Activated CD8-positive, alpha-beta T cell treated with anti-CD3 and anti-CD28 coated beads, Interleukin-2, amount 10 ng/mL, durations not matched to agents 7 days and 5 days (primary cell): ENCODE data around the gene PLXNB1. TPM values are rescaled to one million over a fixed set of nuclear protein-coding genes. Genes with fewer than 3 reads are reported as not detected.
A peak's percentile ranks its signal among the peaks of the same experiment; 100 is the strongest.

Experiments used
- ATAC-seq: fragments of 150-1000 bp; cut with Tn5 transposase; one replicate; pipeline ENCODE4 v1.10.0; 2021; ENCODE audit warnings: moderate library complexity
- CTCF ChIA-PET: fragments of 350-600 bp; sonication (Branson Sonifier 250); formaldehyde crosslinking; loops from one replicate; lab custom pipeline; 2021; ENCODE audit warnings: antibody characterized with exemption; lab: Charles Lee
- POLR2A ChIA-PET: fragments of 350-600 bp; sonication (Branson Sonifier 250); formaldehyde crosslinking; loops from one replicate; lab custom pipeline; 2021; ENCODE audit warnings: antibody characterized with exemption; lab: Charles Lee
- DNase-seq: peaks from one replicate; pipeline ENCODE4 v3.0.0-alpha.2; 2020
- H3K27ac Mint-ChIP-seq: one replicate; pipeline ENCODE4 v1.8.0; 2021; ENCODE audit warnings: mild to moderate bottlenecking, mixed read lengths
- H3K27me3 Mint-ChIP-seq: one replicate; pipeline ENCODE4 v1.8.0; 2021; ENCODE audit warnings: low read depth, mixed read lengths
- H3K36me3 Mint-ChIP-seq: one replicate; pipeline ENCODE4 v1.8.0; 2021; ENCODE audit warnings: low read depth, mixed read lengths
- H3K4me1 Mint-ChIP-seq: one replicate; pipeline ENCODE4 v1.8.0; 2021; ENCODE audit warnings: low read depth, mixed read lengths
- H3K4me3 Mint-ChIP-seq: one replicate; pipeline ENCODE4 v1.8.0; 2021; ENCODE audit warnings: mild to moderate bottlenecking, mixed read lengths
- H3K9me3 Mint-ChIP-seq: one replicate; pipeline ENCODE4 v1.8.0; 2022; ENCODE audit warnings: mixed read lengths; ENCODE audit not compliant: insufficient read depth
- total RNA-seq, 2 experiments: library from RNA; stranded (reverse); gene quantifications; one replicate each; pipeline ENCODE4 v1.2.3, GENCODE V29; 2021

PLXNB1 gene
- total RNA-seq, 2 experiments from 2014 or later: 0.76 to 1.7 TPM

DNA sequence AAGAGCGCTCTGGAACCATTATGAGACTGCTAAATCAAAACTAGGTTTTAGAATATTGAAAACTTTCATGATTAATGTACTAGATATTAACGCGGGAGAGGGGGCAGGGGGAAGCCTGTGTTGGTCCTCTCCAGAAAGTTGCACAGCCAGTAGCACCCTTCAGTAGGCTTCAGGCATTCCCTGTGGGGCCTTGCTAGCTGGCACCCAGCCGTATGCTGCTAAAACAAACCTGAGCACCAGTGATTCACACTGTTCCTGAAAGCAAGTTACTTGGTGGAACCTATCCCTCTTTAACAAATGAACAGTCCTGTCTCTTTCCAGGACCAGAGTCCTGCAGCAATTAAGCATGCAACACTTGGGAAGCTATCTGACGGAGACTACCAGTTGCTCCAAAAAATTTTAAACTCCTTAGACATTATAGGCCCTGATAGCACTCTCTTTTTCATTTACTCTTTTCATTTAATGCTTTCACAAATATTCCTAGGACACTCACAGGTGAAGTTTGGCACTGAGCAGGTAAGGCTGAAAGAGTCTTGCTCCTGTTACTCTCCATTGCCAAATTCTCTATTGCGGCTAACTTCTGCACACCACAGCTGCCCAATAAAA lies 15.5 kb upstream of the PLXNB1 start:
- peaks cover 47% of the 10 kb centered on the region for H3K36me3 Mint-ChIP-seq
- peaks cover 48% of the 10 kb centered on the region for H3K4me1 Mint-ChIP-seq
- H3K27ac Mint-ChIP-seq: peak overlapping the region; percentile 85
- POLR2A ChIA-PET: interaction anchor here (1.1 to 5.0 kb wide), 5 partner anchors 9 to 28 kb away, joined by 3 to 31 read pairs (median 6); a partner anchor contains a TSS
- no peak for DNase-seq
- H3K27me3 Mint-ChIP-seq: no peaks in the 10 kb centered on the region
- peak overlapping the region; percentile 84 for H3K4me3 Mint-ChIP-seq
- ATAC-seq: no peak
- H3K9me3 Mint-ChIP-seq: no peaks in the 10 kb centered on the region
- CTCF ChIA-PET: interaction anchor here (0.8 to 21.8 kb wide), 7 partner anchors 9 to 172 kb away, joined by 3 to 208 read pairs (median 10); partner anchors contain the start of gene PFKFB4

DNA sequence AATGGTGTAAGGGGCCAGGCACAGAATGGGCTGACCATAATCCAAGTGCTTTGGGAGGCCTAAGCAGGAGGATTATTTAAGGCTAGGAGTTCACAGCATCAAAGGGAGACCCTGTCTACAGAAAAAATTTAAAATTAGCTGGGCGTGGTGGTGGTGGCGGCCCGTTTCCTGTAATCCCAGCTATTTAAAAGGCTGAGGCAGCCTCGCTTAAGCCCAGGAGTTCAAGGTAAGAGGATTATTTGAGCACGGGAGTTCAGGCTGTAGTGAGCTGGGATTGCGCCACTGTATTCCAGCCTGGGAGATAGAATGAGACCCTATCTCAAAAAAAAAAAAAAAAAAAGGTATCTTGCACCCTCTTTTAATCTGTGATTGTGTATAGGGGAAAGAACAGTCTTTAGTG lies 12.1 kb upstream of the PLXNB1 start:
- no peaks in the 10 kb centered on the region for H3K9me3 Mint-ChIP-seq
- H3K4me1 Mint-ChIP-seq: peaks cover 43% of the 10 kb centered on the region
- no peaks in the 10 kb centered on the region for H3K27me3 Mint-ChIP-seq
- H3K4me3 Mint-ChIP-seq: peak overlapping the region; percentile 97
- DNase-seq (no peak), ATAC-seq (no peak)
- H3K27ac Mint-ChIP-seq: peak overlapping the region; percentile 69
- H3K36me3 Mint-ChIP-seq: peaks cover 40% of the 10 kb centered on the region
- CTCF ChIA-PET: interaction anchor here (0.8 to 3.6 kb wide), 5 partner anchors 9 to 116 kb away, joined by 4 to 19 read pairs (median 10); no protein-coding TSS in a partner anchor
- POLR2A ChIA-PET: interaction anchor here (0.6 to 1.2 kb wide), 5 partner anchors 25 to 201 kb away, joined by 3 to 6 read pairs (median 3); partner anchors contain the start of genes PFKFB4 and ZNF589

DNA sequence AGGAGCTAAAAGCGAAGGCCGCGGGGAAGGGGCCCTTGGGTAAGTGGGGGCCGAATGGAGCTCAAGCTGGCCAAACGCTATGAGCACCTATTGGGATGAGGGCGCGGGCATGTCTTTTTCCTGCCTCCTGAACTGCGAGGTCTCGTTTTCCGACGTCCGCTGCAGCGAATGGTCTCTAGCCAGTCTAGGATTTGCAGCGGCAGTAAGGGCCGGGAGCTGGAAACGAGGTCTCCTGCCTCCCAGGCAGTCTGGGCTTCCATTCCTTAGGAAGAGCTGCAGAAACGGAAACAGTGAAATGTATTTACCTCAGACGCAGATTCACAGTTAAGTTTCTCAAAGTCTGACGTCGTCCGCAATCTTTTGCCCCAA lies 10.7 kb upstream of the PLXNB1 start:
- no peaks in the 10 kb centered on the region for H3K27me3 Mint-ChIP-seq
- ATAC-seq: peak; percentile 3

DNA sequence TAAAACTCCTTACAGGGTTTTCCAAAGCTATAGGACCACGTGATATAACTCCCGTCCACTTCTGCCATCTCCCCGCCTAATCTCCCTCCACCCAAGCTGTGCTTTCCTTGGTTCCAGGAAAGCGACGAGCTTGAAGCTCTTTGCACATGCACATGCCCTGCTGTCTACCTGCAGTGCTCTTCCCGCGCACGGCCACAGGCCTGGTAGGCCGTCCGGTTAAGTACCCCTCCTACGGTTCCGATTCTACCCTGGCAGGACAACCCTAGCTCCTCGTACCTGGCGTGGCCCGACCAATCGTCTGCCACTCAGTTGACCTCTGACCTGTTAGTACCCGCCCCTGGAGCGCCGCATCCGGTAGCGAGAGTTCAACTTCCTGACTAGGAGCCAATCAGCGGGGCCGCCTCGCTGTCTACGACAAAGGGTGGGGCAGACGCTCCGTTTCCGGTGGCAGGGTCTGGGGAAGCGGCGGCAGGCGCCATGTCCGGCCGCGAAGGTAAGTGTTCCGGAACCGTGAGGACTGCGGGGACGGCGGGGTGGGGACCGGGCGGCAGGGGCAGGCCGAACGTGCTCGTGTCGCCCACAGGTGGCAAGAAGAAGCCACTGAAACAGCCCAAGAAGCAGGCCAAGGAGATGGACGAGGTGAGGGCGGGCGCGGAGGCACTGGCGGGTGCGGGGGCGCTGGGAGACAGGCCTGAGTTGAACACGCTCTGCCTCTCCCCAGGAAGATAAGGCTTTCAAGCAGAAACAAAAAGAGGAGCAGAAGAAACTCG lies 10.1 kb upstream of the PLXNB1 start, which contains the start of the genes CCDC51 and TMA7:
CCDC51 (minus strand) TSS at position 300 of the 770 bp plus-strand sequence. CDS start 4,991 bp downstream, outside the sequence.
TMA7 (plus strand) TSS at position 438 of the 770 bp plus-strand sequence; CDS start at position 478, 40 bp downstream.
- Mint-ChIP-seq H3K9me3 (no peaks in the 10 kb centered on the region), H3K4me1 (peaks cover 34% of the 10 kb centered on the region), H3K27ac (peak within 1 kb of the TSS; percentile 96), H3K36me3 (peaks cover 37% of the 10 kb centered on the region), H3K27me3 (no peaks in the 10 kb centered on the region), H3K4me3 (peak within 1 kb of the TSS; percentile 97)
- ATAC-seq: peak; percentile 96
- DNase-seq: peak; percentile 99
- POLR2A ChIA-PET: interaction anchor here (0.6 to 2.6 kb wide), 30 partner anchors 9 to 252 kb away, joined by 3 to 21 read pairs (median 4); partner anchors contain the start of genes CDC25A, SHISA5 and ZNF589
- CTCF ChIA-PET: interaction anchor here (0.8 to 3.6 kb wide), 28 partner anchors 10 to 393 kb away, joined by 3 to 34 read pairs (median 4); partner anchors contain the start of genes PFKFB4 and PLXNB1

More for the DNA sequence above, 10.7 kb upstream of the PLXNB1 start:
- POLR2A ChIA-PET: interaction anchor here (0.6 to 2.6 kb wide), 16 partner anchors 12 to 379 kb away, joined by 3 to 21 read pairs (median 4); partner anchors contain the start of genes SHISA5 and ZNF589
- Mint-ChIP-seq H3K9me3 (no peaks in the 10 kb centered on the region), H3K27ac (peak overlapping the region; percentile 96), H3K4me3 (peak overlapping the region; percentile 97), H3K4me1 (peaks cover 34% of the 10 kb centered on the region), H3K36me3 (peaks cover 37% of the 10 kb centered on the region)
- CTCF ChIA-PET: interaction anchor here (1.2 to 3.6 kb wide), 16 partner anchors 10 to 171 kb away, joined by 3 to 34 read pairs (median 7); partner anchors contain the start of gene PLXNB1
- peak; percentile 40 for DNase-seq

DNA sequence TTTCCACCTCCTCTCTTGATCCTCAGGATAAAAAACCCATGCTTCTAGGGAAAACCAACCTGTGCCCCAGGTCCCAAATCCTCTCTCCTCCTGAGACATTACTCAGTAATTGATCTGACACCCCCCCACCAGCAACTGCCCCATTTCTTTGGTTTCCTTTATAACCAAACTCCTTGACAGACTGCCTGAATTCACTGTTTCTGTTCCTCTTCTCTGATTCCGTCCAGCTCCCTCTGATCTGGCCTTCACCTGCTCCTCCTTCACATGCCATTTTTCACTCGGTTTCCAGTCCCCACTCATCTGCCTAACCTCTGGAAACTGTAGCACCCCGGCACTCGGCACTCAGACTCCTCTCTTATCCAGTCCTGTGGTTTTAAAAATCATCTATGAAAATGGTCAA lies 7.9 kb upstream of the PLXNB1 start:
- no peak overlapping the region for H3K4me3 Mint-ChIP-seq
- H3K4me1 Mint-ChIP-seq: peaks cover 44% of the 10 kb centered on the region
- no peaks in the 10 kb centered on the region for H3K27me3 Mint-ChIP-seq
- POLR2A ChIA-PET: no interaction called here
- peaks cover 29% of the 10 kb centered on the region for H3K36me3 Mint-ChIP-seq
- DNase-seq (no peak), ATAC-seq (no peak)
- H3K27ac Mint-ChIP-seq: no peak overlapping the region
- CTCF ChIA-PET: interaction anchor here (0.8 to 8.4 kb wide), 8 partner anchors 16 to 243 kb away, joined by 3 to 342 read pairs (median 44); partner anchors contain the start of gene ATRIP
- no peaks in the 10 kb centered on the region for H3K9me3 Mint-ChIP-seq

DNA sequence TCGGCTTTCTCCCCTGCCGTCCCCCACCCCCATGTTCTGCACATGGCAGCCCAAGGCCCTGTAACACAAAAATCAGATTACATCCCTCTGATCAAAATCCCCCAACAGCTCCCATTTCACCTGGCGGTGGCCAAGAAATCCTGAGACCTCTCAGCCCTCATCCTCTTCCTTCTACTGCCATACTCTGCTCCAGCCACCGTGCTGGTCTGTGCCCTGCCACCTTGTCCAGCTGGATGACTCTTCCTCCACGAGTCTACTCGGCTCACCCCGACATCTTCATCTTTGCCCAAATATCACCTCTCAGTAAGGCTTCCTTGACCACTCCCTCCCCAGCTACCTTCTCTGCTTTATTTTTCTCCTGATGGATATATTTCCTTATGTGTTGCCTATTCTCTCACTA lies 7.0 kb upstream of the PLXNB1 start:
- ChIA-PET POLR2A (interaction anchor here (0.7 to 1.6 kb wide), 7 partner anchors 9 to 165 kb away, joined by 3 to 8 read pairs (median 5); partner anchors contain the start of gene ATRIP), CTCF (interaction anchor here (0.7 to 8.4 kb wide), 48 partner anchors 12 to 348 kb away, joined by 3 to 342 read pairs (median 12); partner anchors contain the start of genes ATRIP, CDC25A, CELSR3 and NME6)
- Mint-ChIP-seq H3K4me1 (peaks cover 35% of the 10 kb centered on the region), H3K9me3 (no peaks in the 10 kb centered on the region), H3K36me3 (peaks cover 23% of the 10 kb centered on the region), H3K27me3 (no peaks in the 10 kb centered on the region), H3K4me3 (no peak overlapping the region), H3K27ac (no peak overlapping the region)
- no peak for ATAC-seq
- no peak for DNase-seq

DNA sequence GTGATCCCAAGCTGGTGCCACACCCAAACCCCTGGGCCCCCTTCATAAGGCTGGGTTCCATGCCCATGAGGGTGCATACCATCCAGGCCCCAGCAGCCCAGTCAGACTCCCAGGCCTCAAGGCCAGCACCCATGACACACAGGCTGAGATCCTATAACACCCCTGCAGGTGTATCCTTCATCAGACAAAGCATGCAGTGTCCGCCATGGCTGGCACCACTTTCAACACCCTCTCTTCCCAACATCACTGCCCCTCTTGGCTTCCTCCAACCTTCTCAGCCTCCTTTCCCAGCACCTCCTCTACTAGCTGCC lies 6.5 kb upstream of the PLXNB1 start:
- Mint-ChIP-seq H3K4me3 (no peak overlapping the region), H3K4me1 (peaks cover 31% of the 10 kb centered on the region), H3K27ac (no peak overlapping the region), H3K36me3 (peaks cover 23% of the 10 kb centered on the region), H3K9me3 (no peaks in the 10 kb centered on the region), H3K27me3 (no peaks in the 10 kb centered on the region)
- ATAC-seq (no peak), DNase-seq (no peak)
- POLR2A ChIA-PET: interaction anchor here (0.6 to 1.6 kb wide), 10 partner anchors 10 to 165 kb away, joined by 3 to 8 read pairs (median 4); partner anchors contain the start of gene ATRIP
- CTCF ChIA-PET: interaction anchor here (0.6 to 8.4 kb wide), 97 partner anchors 12 to 586 kb away, joined by 3 to 342 read pairs (median 6); partner anchors contain the start of genes ATRIP, CDC25A, CELSR3 and NDUFAF3

DNA sequence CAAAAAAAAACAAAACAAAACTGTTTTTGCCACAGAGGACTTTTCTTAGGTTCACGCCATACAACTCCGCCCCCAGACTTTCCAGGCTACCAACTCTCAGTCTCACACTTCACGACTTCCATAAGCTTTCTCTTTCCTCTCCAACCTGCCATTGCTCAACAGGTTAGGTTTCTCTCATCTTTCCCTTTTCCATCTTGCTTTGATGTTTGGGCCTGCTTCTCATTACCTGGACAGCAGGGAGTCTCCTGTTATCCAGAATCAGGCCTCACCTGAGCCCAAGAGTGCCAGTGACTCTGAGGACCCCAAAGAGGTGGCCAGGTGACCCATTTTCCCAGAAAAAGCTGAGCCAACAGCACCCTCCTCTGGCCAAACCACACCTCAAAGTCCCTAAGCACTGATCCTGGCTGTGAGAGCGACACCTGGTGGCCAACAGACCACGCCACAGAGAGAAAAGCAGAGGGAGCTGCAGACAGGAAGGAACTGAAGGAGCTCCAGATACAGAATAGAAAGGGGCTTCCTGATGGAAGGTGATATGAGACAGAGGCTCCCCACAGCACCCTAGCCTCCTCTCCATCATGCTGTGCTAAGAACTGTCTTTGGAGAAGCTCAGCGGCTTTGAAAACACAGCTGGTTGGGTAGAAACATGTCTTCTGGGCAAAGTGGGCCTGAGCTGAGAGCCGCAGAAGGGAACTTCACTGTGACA lies 6.0 kb upstream of the PLXNB1 start:
- CTCF ChIA-PET: interaction anchor here (0.6 to 8.4 kb wide), 100 partner anchors 11 to 586 kb away, joined by 3 to 342 read pairs (median 6); partner anchors contain the start of genes ATRIP, CDC25A, CELSR3 and NDUFAF3
- H3K9me3 Mint-ChIP-seq: no peaks in the 10 kb centered on the region
- DNase-seq: peak; percentile 92
- no peaks in the 10 kb centered on the region for H3K27me3 Mint-ChIP-seq
- peaks cover 31% of the 10 kb centered on the region for H3K4me1 Mint-ChIP-seq
- ATAC-seq: peak; percentile 37
- no peak overlapping the region for H3K4me3 Mint-ChIP-seq
- H3K36me3 Mint-ChIP-seq: peaks cover 21% of the 10 kb centered on the region
- H3K27ac Mint-ChIP-seq: no peak overlapping the region
- POLR2A ChIA-PET: interaction anchor here (0.6 to 1.6 kb wide), 11 partner anchors 10 to 166 kb away, joined by 3 to 8 read pairs (median 4); partner anchors contain the start of gene ATRIP

DNA sequence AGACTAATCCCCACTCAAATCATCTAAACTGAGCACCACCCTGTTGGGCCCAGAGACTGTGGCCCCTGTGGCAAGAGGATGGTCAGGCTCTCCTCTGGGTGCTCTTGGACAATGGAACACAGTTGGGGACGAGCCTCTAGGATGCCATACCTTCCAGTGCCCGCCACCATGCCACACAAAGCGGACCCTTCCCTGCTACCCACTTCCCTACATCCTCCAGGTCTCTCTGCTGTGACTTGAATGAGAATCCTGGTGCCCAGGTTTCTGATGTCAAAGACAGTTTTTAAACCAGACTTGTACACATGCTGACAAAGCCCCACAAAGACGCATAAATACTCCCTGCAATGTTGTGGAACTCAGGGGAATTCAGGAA lies 5.3 kb upstream of the PLXNB1 start:
- Mint-ChIP-seq H3K9me3 (no peaks in the 10 kb centered on the region), H3K4me3 (no peak overlapping the region), H3K27ac (no peak overlapping the region), H3K4me1 (peaks cover 38% of the 10 kb centered on the region), H3K36me3 (peaks cover 14% of the 10 kb centered on the region), H3K27me3 (no peaks in the 10 kb centered on the region)
- POLR2A ChIA-PET: interaction anchor here (1.5 kb wide), 1 partner anchor 11 kb away, joined by 6 read pairs; the partner anchor contains the start of gene ATRIP
- no peak for DNase-seq
- CTCF ChIA-PET: interaction anchor here (0.7 to 8.4 kb wide), 43 partner anchors 10 to 500 kb away, joined by 3 to 342 read pairs (median 18); partner anchors contain the start of genes ATRIP, CDC25A, NME6 and PFKFB4
- no peak for ATAC-seq

DNA sequence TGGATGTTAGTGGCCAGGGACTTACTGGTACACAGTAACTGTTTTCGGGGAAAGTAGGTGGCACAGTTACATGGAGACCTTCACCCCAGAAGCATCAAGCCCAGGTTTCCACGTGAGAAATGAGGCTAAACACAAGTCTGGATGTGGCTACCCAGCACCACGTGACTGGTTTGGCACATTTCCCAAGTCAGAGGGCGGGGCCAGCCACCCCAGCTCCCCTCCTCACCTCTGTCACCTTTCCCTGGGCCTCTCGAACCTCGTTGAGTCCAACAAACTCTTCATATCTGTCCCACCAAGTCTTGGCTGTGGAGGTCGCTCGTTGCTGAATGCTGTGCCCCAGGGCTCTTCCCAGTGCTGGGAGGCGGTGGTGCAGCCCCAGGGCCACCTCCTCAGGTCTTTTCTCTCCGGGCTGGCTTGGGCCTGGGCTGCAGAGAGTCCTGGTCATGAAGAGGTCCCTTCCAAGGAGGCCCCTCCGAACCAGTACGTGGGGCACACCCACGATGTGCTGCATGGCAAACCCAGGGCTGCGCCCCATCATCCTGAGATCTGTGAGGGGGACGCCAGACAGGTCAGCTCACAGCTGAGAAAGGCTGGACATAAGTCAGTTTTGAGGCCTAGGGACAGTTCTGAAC lies 4.8 kb upstream of the PLXNB1 start:
- H3K4me1 Mint-ChIP-seq: peaks cover 40% of the 10 kb centered on the region
- POLR2A ChIA-PET: no interaction called here
- H3K4me3 Mint-ChIP-seq: no peak overlapping the region
- CTCF ChIA-PET: interaction anchor here (0.6 to 8.4 kb wide), 13 partner anchors 19 to 308 kb away, joined by 3 to 342 read pairs (median 21); partner anchors contain the start of genes ATRIP, PFKFB4 and SLC26A6
- H3K9me3 Mint-ChIP-seq: no peaks in the 10 kb centered on the region
- peaks cover 11% of the 10 kb centered on the region for H3K36me3 Mint-ChIP-seq
- ATAC-seq: no peak
- no peak for DNase-seq
- peaks cover 2% of the 10 kb centered on the region for H3K27me3 Mint-ChIP-seq
- H3K27ac Mint-ChIP-seq: no peak overlapping the region
